ENCODE measurements around the gene PPP1R13L.

The PPP1R13L gene

GRCh38 chr19:45363861-45364459, 40.9 kb downstream of the PPP1R13L start:
- TF ChIP-seq, protein P1, sequence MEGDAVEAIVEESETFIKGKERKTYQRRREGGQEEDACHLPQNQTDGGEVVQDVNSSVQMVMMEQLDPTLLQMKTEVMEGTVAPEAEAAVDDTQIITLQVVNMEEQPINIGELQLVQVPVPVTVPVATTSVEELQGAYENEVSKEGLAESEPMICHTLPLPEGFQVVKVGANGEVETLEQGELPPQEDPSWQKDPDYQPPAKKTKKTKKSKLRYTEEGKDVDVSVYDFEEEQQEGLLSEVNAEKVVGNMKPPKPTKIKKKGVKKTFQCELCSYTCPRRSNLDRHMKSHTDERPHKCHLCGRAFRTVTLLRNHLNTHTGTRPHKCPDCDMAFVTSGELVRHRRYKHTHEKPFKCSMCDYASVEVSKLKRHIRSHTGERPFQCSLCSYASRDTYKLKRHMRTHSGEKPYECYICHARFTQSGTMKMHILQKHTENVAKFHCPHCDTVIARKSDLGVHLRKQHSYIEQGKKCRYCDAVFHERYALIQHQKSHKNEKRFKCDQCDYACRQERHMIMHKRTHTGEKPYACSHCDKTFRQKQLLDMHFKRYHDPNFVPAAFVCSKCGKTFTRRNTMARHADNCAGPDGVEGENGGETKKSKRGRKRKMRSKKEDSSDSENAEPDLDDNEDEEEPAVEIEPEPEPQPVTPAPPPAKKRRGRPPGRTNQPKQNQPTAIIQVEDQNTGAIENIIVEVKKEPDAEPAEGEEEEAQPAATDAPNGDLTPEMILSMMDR (conservative IDR thresholded peaks at IDR 0.05; ENCODE audit: low read length), result no peak
- no peak for TF ChIP-seq EZH2phosphoT487 (IDR thresholded peaks at IDR 0.05; ENCODE audit: borderline replicate concordance)
- Histone ChIP-seq H3K4me1 (ENCODE audit: insufficient read depth, low read length, poor library complexity, severe bottlenecking) (peaks cover 3% of the 10 kb centered on the region), H4K20me1 (ENCODE audit: insufficient read depth, low read length, poor library complexity, severe bottlenecking) (no peaks in the 10 kb centered on the region), H3K4me2 (ENCODE audit: low read depth, low read length, poor library complexity, severe bottlenecking) (no peak overlapping the region), H3K4me3 (ENCODE audit: low read length, poor library complexity, severe bottlenecking) (no peak overlapping the region), H3K36me3 (ENCODE audit: insufficient read depth, low read length) (peaks cover 5% of the 10 kb centered on the region; the same call in 1 of the 2 replicates), H3K9me2 (replicated peaks; ENCODE audit: low read depth, low read length) (no peaks in the 10 kb centered on the region), H3K9ac (ENCODE audit: low read depth, low read length, poor library complexity, severe bottlenecking) (no peak overlapping the region), H3K27me3 (ENCODE audit: insufficient read depth, low read length, poor library complexity, severe bottlenecking) (no peaks in the 10 kb centered on the region), H2AFZ (ENCODE audit: low read length) (no peak overlapping the region), H3K79me2 (ENCODE audit: insufficient read depth, low read length) (no peaks in the 10 kb centered on the region), H3F3A (ENCODE audit: low read depth) (no peaks in the 10 kb centered on the region), H3K9me3 (ENCODE audit: insufficient read depth, low read depth, low read length) (no peaks in the 10 kb centered on the region)

DNA sequence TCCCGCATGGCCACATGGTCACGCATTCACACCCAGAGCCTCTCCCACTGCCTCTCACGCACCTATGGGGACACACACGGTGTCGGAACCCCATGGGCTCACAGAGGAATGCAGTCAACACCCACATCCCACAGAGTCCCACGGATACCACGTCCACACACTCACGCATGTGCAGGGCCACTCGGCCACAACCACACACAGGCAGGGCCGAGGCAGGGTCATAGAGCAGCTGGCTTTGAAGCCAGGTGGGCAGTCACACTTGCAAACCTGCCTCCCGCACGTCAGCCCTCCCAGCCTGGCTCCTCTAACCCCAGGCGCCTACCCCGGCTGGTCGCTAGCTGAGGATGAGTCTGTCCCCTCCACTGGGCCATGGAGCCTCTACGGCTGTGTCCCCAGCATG, 42.6 kb downstream of the PPP1R13L start:
- Histone ChIP-seq H3K4me3 (ENCODE audit: low read length, poor library complexity, severe bottlenecking) (no peak overlapping the region), H3K36me3 (ENCODE audit: insufficient read depth, low read length) (peaks cover 5% of the 10 kb centered on the region; the same call in 1 of the 2 replicates), H4K20me1 (ENCODE audit: insufficient read depth, low read length, poor library complexity, severe bottlenecking) (no peaks in the 10 kb centered on the region)

DNA sequence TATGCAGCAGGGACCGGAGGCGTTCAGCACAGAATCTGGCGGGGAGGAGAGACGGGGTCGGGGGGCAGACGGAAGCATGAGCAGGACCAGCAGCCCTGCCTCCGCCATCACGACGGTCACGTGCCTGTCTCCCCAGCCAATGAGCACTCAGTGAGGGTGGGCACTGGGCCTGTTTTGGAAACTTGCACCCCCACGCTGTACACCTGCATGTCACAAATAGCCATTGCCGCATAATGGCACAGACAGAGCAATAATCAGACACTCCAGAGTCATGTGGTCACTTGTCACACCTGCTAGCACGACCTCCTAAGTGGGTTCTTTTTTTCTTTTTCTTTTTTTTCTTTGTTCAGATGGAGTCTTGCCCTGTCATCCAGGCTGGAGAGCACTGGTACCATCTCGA, 43.3 kb downstream of the PPP1R13L start:
- no peaks in the 10 kb centered on the region for H3K9me2 ChIP-seq (replicated peaks; ENCODE audit: low read depth, low read length)
- TF ChIP-seq, protein P1 (conservative IDR thresholded peaks at IDR 0.05; ENCODE audit: low read length), result no peak
- TF ChIP-seq EZH2phosphoT487 (IDR thresholded peaks at IDR 0.05; ENCODE audit: borderline replicate concordance), result no peak
- H3K27me3 ChIP-seq (ENCODE audit: insufficient read depth, low read length, poor library complexity, severe bottlenecking), result no peaks in the 10 kb centered on the region
- H3K79me2 ChIP-seq (ENCODE audit: insufficient read depth, low read length), result no peaks in the 10 kb centered on the region
- H3K9me3 ChIP-seq (ENCODE audit: insufficient read depth, low read depth, low read length), result no peaks in the 10 kb centered on the region
- H4K20me1 ChIP-seq (ENCODE audit: insufficient read depth, low read length, poor library complexity, severe bottlenecking), result no peaks in the 10 kb centered on the region
- no peak overlapping the region for H3K9ac ChIP-seq (ENCODE audit: low read depth, low read length, poor library complexity, severe bottlenecking)
- no peak overlapping the region for H3K4me2 ChIP-seq (ENCODE audit: low read depth, low read length, poor library complexity, severe bottlenecking)
- no peaks in the 10 kb centered on the region for H3K4me1 ChIP-seq (ENCODE audit: insufficient read depth, low read length, poor library complexity, severe bottlenecking)
- no peak overlapping the region for H2AFZ ChIP-seq (ENCODE audit: low read length)
- no peaks in the 10 kb centered on the region for H3F3A ChIP-seq (ENCODE audit: low read depth)
- peaks cover 8% of the 10 kb centered on the region; the same call in 1 of the 2 replicates for H3K36me3 ChIP-seq (ENCODE audit: insufficient read depth, low read length)
- H3K4me3 ChIP-seq (ENCODE audit: low read length, poor library complexity, severe bottlenecking), result no peak overlapping the region

More for the DNA sequence above, 42.6 kb downstream of the PPP1R13L start:
- Histone ChIP-seq H3K4me1 (ENCODE audit: insufficient read depth, low read length, poor library complexity, severe bottlenecking) (no peaks in the 10 kb centered on the region), H3K9ac (ENCODE audit: low read depth, low read length, poor library complexity, severe bottlenecking) (no peak overlapping the region), H3F3A (ENCODE audit: low read depth) (no peaks in the 10 kb centered on the region), H3K27me3 (ENCODE audit: insufficient read depth, low read length, poor library complexity, severe bottlenecking) (no peaks in the 10 kb centered on the region), H3K79me2 (ENCODE audit: insufficient read depth, low read length) (no peaks in the 10 kb centered on the region), H3K9me3 (ENCODE audit: insufficient read depth, low read depth, low read length) (no peaks in the 10 kb centered on the region), H2AFZ (ENCODE audit: low read length) (no peak overlapping the region), H3K9me2 (replicated peaks; ENCODE audit: low read depth, low read length) (no peaks in the 10 kb centered on the region), H3K4me2 (ENCODE audit: low read depth, low read length, poor library complexity, severe bottlenecking) (no peak overlapping the region)
- no peak for TF ChIP-seq EZH2phosphoT487 (IDR thresholded peaks at IDR 0.05; ENCODE audit: borderline replicate concordance)
- TF ChIP-seq, protein P1 (conservative IDR thresholded peaks at IDR 0.05; ENCODE audit: low read length), result no peak
